Panc1 (cell line): ENCODE measurements around the gene DGCR2. TPM values are rescaled to one million over a fixed set of nuclear protein-coding genes. Genes with fewer than 3 reads are reported as not detected.

Experiments used
- ATAC-seq: fragments of 200-7000 bp; cut with Tn5 transposase; 2 replicates; pipeline ENCODE4 v1.9.1; 2020; ENCODE audit warnings: mild to moderate bottlenecking, moderate library complexity
- BruUV-seq: library from RNA; stranded (reverse); fragments of 400-500 nt; replicated peaks from 2 replicates; lab custom pipeline; 2021; lab: Mats Ljungman, UMichigan
- CTCF ChIA-PET: fragments of 300-600 bp; sonication (Branson Sonifier 250); formaldehyde crosslinking; loops from one replicate; lab custom pipeline; 2022; ENCODE audit warnings: antibody characterized with exemption; lab: Charles Lee
- POLR2A ChIA-PET: fragments of 300-600 bp; sonication (Branson Sonifier 250); formaldehyde crosslinking; loops from one replicate; lab custom pipeline; 2022; ENCODE audit warnings: antibody characterized with exemption; lab: Charles Lee
- DNase-seq: peaks from one replicate; pipeline ENCODE4 v3.0.0-alpha.2; 2010; ENCODE audit warnings: low read depth, low spot score
- H3K27ac ChIP-seq: 2 replicates; pipeline ENCODE4 v1.5.1; 2011; ENCODE audit warnings: mild to moderate bottlenecking, low read length, inconsistent platforms
- H3K27me3 ChIP-seq: fragments of 200-500 bp; sonication (Bioruptor generic); 2 replicates; pipeline ENCODE4 v1.6.0; 2014; ENCODE audit warnings: low read length, inconsistent platforms; ENCODE audit not compliant: control insufficient read depth, insufficient read depth
- H3K36me3 ChIP-seq: fragments of 200-500 bp; sonication (Bioruptor generic); 2 replicates; pipeline ENCODE4 v1.5.1; 2014; ENCODE audit warnings: inconsistent platforms, mild to moderate bottlenecking, low read length, moderate library complexity; ENCODE audit not compliant: control insufficient read depth, insufficient read depth
- H3K4me1 ChIP-seq: 2 replicates; pipeline ENCODE4 v1.5.1; 2011; ENCODE audit warnings: inconsistent platforms, mild to moderate bottlenecking, low read length, moderate library complexity; ENCODE audit not compliant: control insufficient read depth, insufficient read depth
- H3K4me3 ChIP-seq, 2 experiments: 2 replicates each; pipeline ENCODE4 v1.5.1; 2011 to 2012; ENCODE audit warnings: low read depth in 2 of 2, low read length in 2 of 2, mild to moderate bottlenecking in 2 of 2, inconsistent platforms in 1 of 2, moderate library complexity in 1 of 2
- H3K9me3 ChIP-seq: fragments of 200-500 bp; sonication (Bioruptor generic); 2 replicates; pipeline ENCODE4 v1.5.1; 2014; ENCODE audit warnings: low read depth, mild to moderate bottlenecking, inconsistent platforms, low read length, moderate library complexity; ENCODE audit not compliant: control insufficient read depth, insufficient read depth
- POLR2AphosphoS5 ChIP-seq: IDR thresholded peaks from 2 replicates; pipeline ENCODE4 v1.6.1; 2012; ENCODE audit warnings: mild to moderate bottlenecking, low read depth, low read length, moderate library complexity
- SIN3A ChIP-seq: IDR thresholded peaks from 2 replicates; pipeline ENCODE4 v1.6.1; 2012; ENCODE audit warnings: low read depth, mild to moderate bottlenecking, low read length, moderate library complexity, borderline replicate concordance; ENCODE audit not compliant: insufficient read depth
- TCF7L2 ChIP-seq: IDR thresholded peaks from 2 replicates; pipeline ENCODE4 v1.6.1; 2011; ENCODE audit warnings: mild to moderate bottlenecking, low read depth, low read length, inconsistent platforms
- in situ Hi-C: cut with HindIII; loops from 2 replicates; pipeline ENCODE4 v1.10.0; 2016; ENCODE audit warnings: low sequenced_read_pairs, low pct_unique_long_range_greater_than_20kb
- intact Hi-C: fragments of 100-400 bp; cut with micrococcal nuclease; formaldehyde crosslinking; loops from one replicate; pipeline ENCODE4 v1.10.0; 2022; ENCODE audit not compliant: unreplicated experiment
- total RNA-seq: library from RNA; stranded (reverse); gene quantifications from one replicate; pipeline ENCODE4 v1.2.1, GENCODE V29; 2021; ENCODE audit not compliant: unreplicated experiment
- TF ChIP-seq, protein P1 (sequence below): fragments of 450-650 bp; IDR thresholded peaks from 2 replicates; pipeline ENCODE4 v1.5.1; 2017; ENCODE audit warnings: mild to moderate bottlenecking
- TF ChIP-seq, protein P2 (sequence below), 2 experiments: IDR thresholded peaks; 2 replicates each; pipeline ENCODE4 v1.6.1; 2011 to 2012; ENCODE audit warnings: low read depth in 2 of 2, control low read depth in 1 of 2, low read length in 1 of 2, mild to moderate bottlenecking in 1 of 2, moderate library complexity in 1 of 2; ENCODE audit not compliant: insufficient read depth in 1 of 2

The DGCR2 gene
- total RNA-seq, 1 experiment from 2014 or later = 35.1 TPM

DNA sequence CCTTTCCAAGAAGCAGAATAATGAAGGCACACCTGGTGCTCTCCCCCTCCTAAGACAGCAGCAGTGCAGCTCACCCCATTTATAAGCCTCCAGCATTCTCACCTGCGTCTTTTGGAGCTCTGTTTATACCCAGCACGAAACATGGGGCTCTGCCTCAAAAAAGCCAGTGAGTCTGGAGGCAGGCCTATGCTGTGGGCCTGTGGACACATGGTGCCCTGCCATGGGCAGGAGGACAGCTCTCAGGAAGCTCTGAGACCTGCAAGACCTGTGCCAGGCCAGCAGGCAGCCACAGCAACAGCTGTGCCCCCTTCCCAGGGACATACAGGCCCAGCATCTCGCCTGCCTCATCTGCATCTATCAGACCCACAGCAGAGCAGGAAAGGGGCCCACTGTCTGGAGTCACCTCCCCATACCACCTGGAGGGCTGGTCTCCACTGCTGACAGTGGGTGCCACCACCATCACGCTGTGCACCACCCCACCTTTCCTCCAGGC, 64.2 kb downstream of the DGCR2 start:
- DNase-seq = no peak
- H3K27me3 ChIP-seq = no peaks in the 10 kb centered on the region
- H3K36me3 ChIP-seq = no peaks in the 10 kb centered on the region
- POLR2A ChIA-PET = no interaction called here
- CTCF ChIA-PET = no interaction called here
- in situ Hi-C loops = no loop called here
- no peaks in the 10 kb centered on the region for H3K9me3 ChIP-seq
- TF ChIP-seq SIN3A (no peak), POLR2AphosphoS5 (no peak), TCF7L2 (no peak)
- TF ChIP-seq, protein P1, sequence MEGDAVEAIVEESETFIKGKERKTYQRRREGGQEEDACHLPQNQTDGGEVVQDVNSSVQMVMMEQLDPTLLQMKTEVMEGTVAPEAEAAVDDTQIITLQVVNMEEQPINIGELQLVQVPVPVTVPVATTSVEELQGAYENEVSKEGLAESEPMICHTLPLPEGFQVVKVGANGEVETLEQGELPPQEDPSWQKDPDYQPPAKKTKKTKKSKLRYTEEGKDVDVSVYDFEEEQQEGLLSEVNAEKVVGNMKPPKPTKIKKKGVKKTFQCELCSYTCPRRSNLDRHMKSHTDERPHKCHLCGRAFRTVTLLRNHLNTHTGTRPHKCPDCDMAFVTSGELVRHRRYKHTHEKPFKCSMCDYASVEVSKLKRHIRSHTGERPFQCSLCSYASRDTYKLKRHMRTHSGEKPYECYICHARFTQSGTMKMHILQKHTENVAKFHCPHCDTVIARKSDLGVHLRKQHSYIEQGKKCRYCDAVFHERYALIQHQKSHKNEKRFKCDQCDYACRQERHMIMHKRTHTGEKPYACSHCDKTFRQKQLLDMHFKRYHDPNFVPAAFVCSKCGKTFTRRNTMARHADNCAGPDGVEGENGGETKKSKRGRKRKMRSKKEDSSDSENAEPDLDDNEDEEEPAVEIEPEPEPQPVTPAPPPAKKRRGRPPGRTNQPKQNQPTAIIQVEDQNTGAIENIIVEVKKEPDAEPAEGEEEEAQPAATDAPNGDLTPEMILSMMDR = no peak
- TF ChIP-seq, protein P2, sequence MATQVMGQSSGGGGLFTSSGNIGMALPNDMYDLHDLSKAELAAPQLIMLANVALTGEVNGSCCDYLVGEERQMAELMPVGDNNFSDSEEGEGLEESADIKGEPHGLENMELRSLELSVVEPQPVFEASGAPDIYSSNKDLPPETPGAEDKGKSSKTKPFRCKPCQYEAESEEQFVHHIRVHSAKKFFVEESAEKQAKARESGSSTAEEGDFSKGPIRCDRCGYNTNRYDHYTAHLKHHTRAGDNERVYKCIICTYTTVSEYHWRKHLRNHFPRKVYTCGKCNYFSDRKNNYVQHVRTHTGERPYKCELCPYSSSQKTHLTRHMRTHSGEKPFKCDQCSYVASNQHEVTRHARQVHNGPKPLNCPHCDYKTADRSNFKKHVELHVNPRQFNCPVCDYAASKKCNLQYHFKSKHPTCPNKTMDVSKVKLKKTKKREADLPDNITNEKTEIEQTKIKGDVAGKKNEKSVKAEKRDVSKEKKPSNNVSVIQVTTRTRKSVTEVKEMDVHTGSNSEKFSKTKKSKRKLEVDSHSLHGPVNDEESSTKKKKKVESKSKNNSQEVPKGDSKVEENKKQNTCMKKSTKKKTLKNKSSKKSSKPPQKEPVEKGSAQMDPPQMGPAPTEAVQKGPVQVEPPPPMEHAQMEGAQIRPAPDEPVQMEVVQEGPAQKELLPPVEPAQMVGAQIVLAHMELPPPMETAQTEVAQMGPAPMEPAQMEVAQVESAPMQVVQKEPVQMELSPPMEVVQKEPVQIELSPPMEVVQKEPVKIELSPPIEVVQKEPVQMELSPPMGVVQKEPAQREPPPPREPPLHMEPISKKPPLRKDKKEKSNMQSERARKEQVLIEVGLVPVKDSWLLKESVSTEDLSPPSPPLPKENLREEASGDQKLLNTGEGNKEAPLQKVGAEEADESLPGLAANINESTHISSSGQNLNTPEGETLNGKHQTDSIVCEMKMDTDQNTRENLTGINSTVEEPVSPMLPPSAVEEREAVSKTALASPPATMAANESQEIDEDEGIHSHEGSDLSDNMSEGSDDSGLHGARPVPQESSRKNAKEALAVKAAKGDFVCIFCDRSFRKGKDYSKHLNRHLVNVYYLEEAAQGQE (IDR thresholded peaks at IDR 0.05; ENCODE audit: insufficient read depth in 1 of 2, low read depth in 2 of 2, low read length in 1 of 2) = no peak
- intact Hi-C loops = no loop called here
- BruUV-seq = no TSS peak
- H3K4me1 ChIP-seq = no peaks in the 10 kb centered on the region
- no peak for ATAC-seq
- no peak overlapping the region for H3K4me3 ChIP-seq
- H3K27ac ChIP-seq = no peak overlapping the region

DNA sequence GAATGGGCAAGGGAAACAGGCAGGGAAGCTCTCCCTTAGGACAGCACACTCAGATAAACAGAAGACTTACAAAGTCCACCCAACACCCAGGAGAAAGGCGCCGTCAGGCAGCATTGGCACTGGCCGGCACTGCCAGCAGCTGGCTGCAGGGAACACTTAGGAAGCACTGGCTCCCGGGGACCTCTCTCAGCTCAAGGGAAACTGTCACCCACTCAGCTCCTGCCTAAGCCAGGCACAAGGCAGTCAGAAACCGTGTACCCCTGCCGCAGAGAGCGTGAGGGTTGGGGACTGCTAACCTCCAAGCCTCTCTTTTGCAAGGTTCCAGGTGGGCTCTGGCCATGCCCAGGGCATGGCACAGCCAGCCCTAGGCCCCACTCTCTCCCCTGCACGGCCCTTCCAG, 64.7 kb downstream of the DGCR2 start:
- ATAC-seq = no peak
- ChIA-PET CTCF (no interaction called here), POLR2A (no interaction called here)
- H3K27me3 ChIP-seq = no peaks in the 10 kb centered on the region
- BruUV-seq = no TSS peak
- intact Hi-C loops (no loop called here), in situ Hi-C loops (no loop called here)
- H3K4me3 ChIP-seq = no peak overlapping the region
- no peak overlapping the region for H3K27ac ChIP-seq
- no peaks in the 10 kb centered on the region for H3K9me3 ChIP-seq
- DNase-seq = no peak
- TF ChIP-seq TCF7L2 (no peak), SIN3A (no peak), POLR2AphosphoS5 (no peak)
- TF ChIP-seq, protein P1 = no peak
- TF ChIP-seq, protein P2 (IDR thresholded peaks at IDR 0.05; ENCODE audit: insufficient read depth in 1 of 2, low read depth in 2 of 2, low read length in 1 of 2) = no peak
- H3K4me1 ChIP-seq = no peaks in the 10 kb centered on the region
- no peaks in the 10 kb centered on the region for H3K36me3 ChIP-seq
